VCaP (cell line): Measurements from ENCODE around the gene COMP.

Source experiments
- H3K27ac ChIP-seq: fragments of 450-650 bp; 2 replicates; pipeline ENCODE4 v1.5.1; 2017
- CTCF ChIP-seq: fragments of 450-650 bp; conservative IDR thresholded peaks from 2 replicates; pipeline ENCODE4 v1.5.1; 2017; ENCODE audit warnings: mild to moderate bottlenecking, moderate library complexity

COMP gene

GRCh38 chr19:18745931-18746330 lies 45.2 kb downstream of the COMP start:
- H3K27ac ChIP-seq, result no peak overlapping the region; the same call in 1 of the 2 replicates
- TF ChIP-seq CTCF, result no peak

GRCh38 chr19:18745012-18745735 lies 45.9 kb downstream of the COMP start:
- H3K27ac ChIP-seq, result peak overlapping the region; percentile 93; the same call in 1 of the 2 replicates

GRCh38 chr19:18743784-18744418 lies 47.2 kb downstream of the COMP start:
- H3K27ac ChIP-seq, result peak overlapping the region; percentile 93
- no peak for TF ChIP-seq CTCF

More at GRCh38 chr19:18745012-18745735, 45.9 kb downstream of the COMP start:
- TF ChIP-seq CTCF, result no peak

- H3K27ac ChIP-seq, result peak overlapping the region; percentile 93
- TF ChIP-seq CTCF, result 0 out of 2 replicates have a peak, but pooled peaks have one; percentile 8
Observed at GRCh38 chr19:18742838-18743783, 48.0 kb downstream of the COMP start.

GRCh38 chr19:18742324-18742723 lies 48.8 kb downstream of the COMP start:
- no peak for TF ChIP-seq CTCF
- H3K27ac ChIP-seq, result peak overlapping the region; percentile 93

- peak overlapping the region; percentile 93 for H3K27ac ChIP-seq
Observed at GRCh38 chr19:18741124-18742121, 49.7 kb downstream of the COMP start.

More at GRCh38 chr19:18741124-18742121, 49.7 kb downstream of the COMP start:
- TF ChIP-seq CTCF, result no peak
